GM15510 (cell line): ENCODE results near the gene MYH11.

ENCODE experiments used
- POLR2A ChIP-seq: IDR thresholded peaks from 3 replicates; pipeline ENCODE4 v1.6.1; 2011; ENCODE audit warnings: borderline replicate concordance; ENCODE audit not compliant: insufficient read length; ENCODE audit errors: extremely low read depth

Gene MYH11

GRCh38 chr16:15686287-15686686, 170.5 kb downstream of the MYH11 start:
- TF ChIP-seq POLR2A: no peak

GRCh38 chr16:15682105-15682570, 174.7 kb downstream of the MYH11 start:
- no peak for TF ChIP-seq POLR2A

- TF ChIP-seq POLR2A: no peak
These were observed 179.4 kb downstream of the MYH11 start for GRCh38 chr16:15677447-15677846.

- TF ChIP-seq POLR2A: no peak
These were observed 180.3 kb downstream of the MYH11 start for GRCh38 chr16:15676506-15676905.

- no peak for TF ChIP-seq POLR2A
These were observed 182.3 kb downstream of the MYH11 start for GRCh38 chr16:15674571-15674970.

- TF ChIP-seq POLR2A: no peak
These were observed 184.2 kb downstream of the MYH11 start for GRCh38 chr16:15672514-15673167.

GRCh38 chr16:15671530-15672117, 185.2 kb downstream of the MYH11 start:
- no peak for TF ChIP-seq POLR2A

- no peak for TF ChIP-seq POLR2A
These were observed 189.6 kb downstream of the MYH11 start for GRCh38 chr16:15667091-15667742.

- TF ChIP-seq POLR2A: no peak
These were observed 191.7 kb downstream of the MYH11 start for GRCh38 chr16:15665107-15665506.

GRCh38 chr16:15660203-15660601, 196.6 kb downstream of the MYH11 start:
- TF ChIP-seq POLR2A: no peak

- TF ChIP-seq POLR2A: no peak
These were observed 198.3 kb downstream of the MYH11 start for GRCh38 chr16:15658556-15658955.

GRCh38 chr16:15658149-15658548, 198.7 kb downstream of the MYH11 start:
- no peak for TF ChIP-seq POLR2A

GRCh38 chr16:15654591-15654990, 202.2 kb downstream of the MYH11 start:
- no peak for TF ChIP-seq POLR2A

GRCh38 chr16:15653227-15653626, 203.6 kb downstream of the MYH11 start:
- TF ChIP-seq POLR2A: no peak
